ENCODE measurements around the gene PTPRM.

Gene PTPRM

DNA sequence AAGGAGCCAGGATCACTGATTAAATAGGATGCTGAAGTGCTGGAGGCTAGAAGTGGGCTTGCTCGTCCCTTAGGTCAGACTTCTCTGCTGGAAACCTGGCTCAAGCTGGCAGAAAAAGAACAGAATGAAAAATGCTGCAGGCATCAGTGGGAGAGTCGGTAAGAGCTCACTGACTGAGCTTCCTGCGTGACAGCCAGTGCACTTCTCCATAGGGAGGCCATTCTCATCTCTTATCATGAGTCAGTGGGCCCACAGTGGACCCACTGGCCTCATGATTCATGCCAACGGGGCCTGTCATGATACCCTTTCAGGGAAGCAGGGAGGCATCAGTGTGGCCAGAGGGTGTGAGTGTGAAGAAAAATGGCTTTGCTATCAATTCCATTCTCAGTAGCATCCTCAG is 498.2 kb downstream of the PTPRM start:
- H3K4me3 ChIP-seq (ENCODE audit: low read depth, low read length), result no peak overlapping the region
- TF ChIP-seq, protein P1, sequence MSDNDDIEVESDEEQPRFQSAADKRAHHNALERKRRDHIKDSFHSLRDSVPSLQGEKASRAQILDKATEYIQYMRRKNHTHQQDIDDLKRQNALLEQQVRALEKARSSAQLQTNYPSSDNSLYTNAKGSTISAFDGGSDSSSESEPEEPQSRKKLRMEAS (IDR thresholded peaks at IDR 0.05; ENCODE audit: low read depth, low read length), result no peak
- DNase-seq (ENCODE audit: low read depth), result no peak

DNA sequence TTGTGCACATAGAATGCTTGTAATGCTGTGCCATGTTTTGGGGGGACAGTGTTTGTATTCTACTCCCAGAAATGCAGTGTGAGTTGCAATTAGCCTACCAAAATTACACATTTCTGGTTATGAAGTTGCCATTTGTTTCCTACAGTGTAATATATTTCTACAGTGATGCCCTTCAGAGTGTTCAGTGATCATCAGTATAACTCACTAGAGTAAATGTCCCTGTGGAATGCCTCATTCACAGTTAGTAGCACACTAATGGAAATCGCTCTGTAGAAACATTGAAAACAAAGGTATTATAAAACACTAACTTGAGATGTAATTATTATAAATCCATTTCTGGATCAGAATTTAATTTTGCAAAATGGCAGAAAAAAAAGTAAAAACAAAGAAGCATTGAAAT is 498.7 kb downstream of the PTPRM start:
- DNase-seq (ENCODE audit: low read depth), result no peak
- TF ChIP-seq, protein P1 (IDR thresholded peaks at IDR 0.05; ENCODE audit: low read depth, low read length), result no peak
- TF ChIP-seq POLR2A (IDR thresholded peaks at IDR 0.05; ENCODE audit: extremely low read depth, insufficient read length) (no peak), MYC (IDR thresholded peaks at IDR 0.05; ENCODE audit: low read depth, low read length) (no peak)
- TF ChIP-seq, protein P2, sequence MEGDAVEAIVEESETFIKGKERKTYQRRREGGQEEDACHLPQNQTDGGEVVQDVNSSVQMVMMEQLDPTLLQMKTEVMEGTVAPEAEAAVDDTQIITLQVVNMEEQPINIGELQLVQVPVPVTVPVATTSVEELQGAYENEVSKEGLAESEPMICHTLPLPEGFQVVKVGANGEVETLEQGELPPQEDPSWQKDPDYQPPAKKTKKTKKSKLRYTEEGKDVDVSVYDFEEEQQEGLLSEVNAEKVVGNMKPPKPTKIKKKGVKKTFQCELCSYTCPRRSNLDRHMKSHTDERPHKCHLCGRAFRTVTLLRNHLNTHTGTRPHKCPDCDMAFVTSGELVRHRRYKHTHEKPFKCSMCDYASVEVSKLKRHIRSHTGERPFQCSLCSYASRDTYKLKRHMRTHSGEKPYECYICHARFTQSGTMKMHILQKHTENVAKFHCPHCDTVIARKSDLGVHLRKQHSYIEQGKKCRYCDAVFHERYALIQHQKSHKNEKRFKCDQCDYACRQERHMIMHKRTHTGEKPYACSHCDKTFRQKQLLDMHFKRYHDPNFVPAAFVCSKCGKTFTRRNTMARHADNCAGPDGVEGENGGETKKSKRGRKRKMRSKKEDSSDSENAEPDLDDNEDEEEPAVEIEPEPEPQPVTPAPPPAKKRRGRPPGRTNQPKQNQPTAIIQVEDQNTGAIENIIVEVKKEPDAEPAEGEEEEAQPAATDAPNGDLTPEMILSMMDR (IDR thresholded peaks at IDR 0.05; ENCODE audit: low read depth, low read length), result no peak
- H3K4me3 ChIP-seq (ENCODE audit: low read depth, low read length), result no peak overlapping the region

DNA sequence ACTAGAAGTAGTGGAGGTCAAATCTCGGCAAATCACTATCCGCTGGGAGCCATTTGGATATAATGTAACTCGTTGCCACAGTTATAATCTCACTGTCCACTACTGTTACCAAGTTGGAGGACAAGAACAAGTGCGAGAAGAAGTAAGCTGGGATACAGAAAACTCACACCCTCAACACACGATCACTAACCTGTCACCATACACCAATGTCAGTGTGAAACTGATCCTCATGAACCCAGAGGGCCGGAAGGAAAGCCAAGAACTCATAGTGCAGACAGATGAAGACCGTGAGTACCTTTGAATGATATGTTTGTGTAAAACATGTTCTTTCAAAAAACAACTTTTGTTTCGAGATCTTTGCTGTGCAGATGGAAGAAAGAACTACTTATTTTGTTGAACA is 502.6 kb downstream of the PTPRM start:
- TF ChIP-seq, protein P1 (IDR thresholded peaks at IDR 0.05; ENCODE audit: low read depth, low read length), result no peak
- TF ChIP-seq, protein P2 (IDR thresholded peaks at IDR 0.05; ENCODE audit: low read depth, low read length), result no peak
- TF ChIP-seq MYC (IDR thresholded peaks at IDR 0.05; ENCODE audit: low read depth, low read length), result no peak
- TF ChIP-seq POLR2A (IDR thresholded peaks at IDR 0.05; ENCODE audit: extremely low read depth, insufficient read length), result no peak
- no peak for DNase-seq (ENCODE audit: low read depth)
- H3K4me3 ChIP-seq (ENCODE audit: low read depth, low read length), result no peak overlapping the region

DNA sequence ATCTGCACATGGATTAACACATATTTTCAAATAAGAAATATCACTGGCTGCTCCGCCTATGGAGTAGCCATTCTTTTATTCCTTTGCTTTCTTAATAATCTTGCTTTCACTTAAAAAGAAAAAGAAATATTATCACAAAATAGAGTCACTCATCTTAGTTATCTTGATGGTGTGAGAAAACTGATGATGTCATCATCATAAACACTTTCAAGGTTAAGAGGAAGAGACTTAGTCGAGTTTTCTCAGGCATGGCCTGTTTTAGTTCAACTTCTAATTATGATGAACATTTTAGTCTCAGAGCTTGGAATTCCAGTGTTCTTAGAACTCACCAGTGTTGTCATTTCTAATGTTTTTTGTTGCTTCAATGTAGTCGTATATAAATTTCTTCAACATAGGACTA is 506.1 kb downstream of the PTPRM start:
- no peak overlapping the region for H3K4me3 ChIP-seq (ENCODE audit: low read depth, low read length)
- no peak for TF ChIP-seq POLR2A (IDR thresholded peaks at IDR 0.05; ENCODE audit: extremely low read depth, insufficient read length)
- TF ChIP-seq, protein P1 (IDR thresholded peaks at IDR 0.05; ENCODE audit: low read depth, low read length), result no peak
- TF ChIP-seq, protein P2 (IDR thresholded peaks at IDR 0.05; ENCODE audit: low read depth, low read length), result no peak
- TF ChIP-seq MYC (IDR thresholded peaks at IDR 0.05; ENCODE audit: low read depth, low read length), result no peak
- DNase-seq (ENCODE audit: low read depth), result no peak

DNA sequence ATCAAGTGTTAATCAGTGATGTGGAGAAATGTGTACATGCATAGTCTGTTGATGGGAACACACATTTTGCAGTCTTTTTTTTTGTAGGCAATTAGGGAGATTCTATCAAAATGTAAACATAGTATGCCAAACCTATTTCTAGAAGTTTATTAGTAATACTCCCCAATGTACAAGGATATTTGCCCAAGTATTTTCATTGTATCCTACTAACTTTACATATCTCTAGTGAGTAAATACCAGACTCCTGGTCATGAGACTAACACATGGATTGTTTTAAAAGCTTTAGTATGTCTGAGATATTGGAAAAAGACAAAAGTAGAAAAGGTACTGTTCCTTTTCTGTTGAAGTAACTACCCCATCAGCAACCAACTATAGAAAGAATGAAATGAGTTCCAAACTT is 513.0 kb downstream of the PTPRM start:
- no peak overlapping the region for H3K4me3 ChIP-seq (ENCODE audit: low read depth, low read length)
- DNase-seq (ENCODE audit: low read depth), result no peak
- TF ChIP-seq, protein P2 (IDR thresholded peaks at IDR 0.05; ENCODE audit: low read depth, low read length), result no peak
- TF ChIP-seq POLR2A (IDR thresholded peaks at IDR 0.05; ENCODE audit: extremely low read depth, insufficient read length), result no peak
- TF ChIP-seq, protein P1 (IDR thresholded peaks at IDR 0.05; ENCODE audit: low read depth, low read length), result no peak
- TF ChIP-seq MYC (IDR thresholded peaks at IDR 0.05; ENCODE audit: low read depth, low read length), result no peak

DNA sequence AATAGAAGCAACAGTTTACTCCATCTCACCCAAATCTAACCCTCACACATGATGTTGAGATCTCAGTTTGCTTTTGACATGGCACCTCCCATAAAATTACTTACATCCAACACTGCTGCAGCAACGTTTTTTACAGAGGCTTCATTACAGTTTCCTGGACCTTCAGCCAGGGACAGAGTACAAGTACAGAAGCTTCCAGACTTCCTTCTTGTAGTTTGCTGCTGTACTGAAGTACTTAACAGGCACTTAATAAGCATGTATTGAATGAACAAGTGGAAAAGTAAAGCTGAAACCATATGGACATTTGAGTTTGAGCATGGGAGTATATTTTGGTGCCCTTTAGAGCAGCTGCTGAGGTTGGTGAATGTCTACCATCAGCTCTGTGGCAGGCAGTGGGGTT is 514.2 kb downstream of the PTPRM start:
- no peak for DNase-seq (ENCODE audit: low read depth)
- TF ChIP-seq, protein P2 (IDR thresholded peaks at IDR 0.05; ENCODE audit: low read depth, low read length), result no peak
- TF ChIP-seq, protein P1 (IDR thresholded peaks at IDR 0.05; ENCODE audit: low read depth, low read length), result no peak
- TF ChIP-seq MYC (IDR thresholded peaks at IDR 0.05; ENCODE audit: low read depth, low read length), result no peak
- no peak for TF ChIP-seq POLR2A (IDR thresholded peaks at IDR 0.05; ENCODE audit: extremely low read depth, insufficient read length)
- H3K4me3 ChIP-seq (ENCODE audit: low read depth, low read length), result no peak overlapping the region
